ENCODE measurements around the gene MYZAP.

MYZAP gene

DNA sequence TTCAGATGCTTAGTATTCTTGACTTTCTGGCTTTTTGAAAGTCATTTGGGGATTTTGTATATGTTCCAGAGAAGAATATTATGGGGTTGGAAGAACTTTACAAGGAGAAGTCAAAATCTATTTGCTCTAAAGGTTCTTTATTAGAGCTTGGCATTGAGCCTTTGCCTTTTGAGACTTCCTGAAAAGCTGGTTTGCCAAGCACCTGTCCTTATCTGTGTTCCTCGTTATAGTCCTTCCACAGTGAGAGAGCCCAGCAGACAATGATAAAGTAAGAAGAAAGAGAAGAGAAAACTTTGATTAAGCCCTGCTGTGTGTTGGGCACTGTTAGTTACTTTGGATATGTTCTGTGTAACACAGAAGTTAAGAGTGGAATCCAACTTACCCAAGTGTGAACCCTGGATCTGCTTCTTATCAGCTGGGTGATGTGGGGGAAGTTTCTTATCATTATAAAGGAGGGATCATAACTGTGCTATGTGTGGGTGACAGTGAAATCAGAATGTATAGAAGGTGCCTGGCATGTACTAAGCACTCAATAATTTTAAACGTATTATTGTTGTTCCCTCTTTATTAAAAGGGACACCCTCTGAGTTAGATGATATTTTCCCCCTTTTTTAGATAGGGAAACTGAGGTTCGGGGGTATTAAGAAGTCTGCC is 70.5 kb downstream of the MYZAP start:
- FAIRE-seq (no peak), DNase-seq (ENCODE audit: low spot score) (no peak)

DNA sequence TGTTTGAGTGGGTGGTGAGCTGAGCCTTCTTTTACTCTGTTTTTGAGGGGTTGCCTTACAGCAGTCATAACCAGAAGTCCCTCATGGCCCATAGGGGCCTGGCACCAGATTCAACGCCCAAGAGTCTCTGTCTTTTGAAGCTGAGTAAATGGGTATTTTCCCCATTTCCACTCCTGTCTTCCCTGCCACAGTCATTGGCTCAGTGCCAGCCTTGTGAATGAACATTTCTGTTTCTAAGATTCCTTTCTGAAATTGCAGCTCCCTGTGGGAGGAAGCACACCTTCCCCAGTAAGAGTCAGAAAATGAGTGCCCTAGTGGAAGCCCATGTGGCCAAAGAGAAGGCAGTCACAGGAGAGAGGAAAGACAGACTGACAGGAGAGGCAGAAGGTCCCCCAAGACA is 71.1 kb downstream of the MYZAP start:
- DNase-seq (ENCODE audit: low spot score) (no peak), FAIRE-seq (no peak)

- DNase-seq (ENCODE audit: low spot score) (no peak), FAIRE-seq (no peak)
These were observed 71.6 kb downstream of the MYZAP start for GRCh38 chr15:57663262-57663661.

- FAIRE-seq: no peak
- DNase-seq (ENCODE audit: low spot score): no peak
These were observed 73.5 kb downstream of the MYZAP start for GRCh38 chr15:57665194-57665593.

DNA sequence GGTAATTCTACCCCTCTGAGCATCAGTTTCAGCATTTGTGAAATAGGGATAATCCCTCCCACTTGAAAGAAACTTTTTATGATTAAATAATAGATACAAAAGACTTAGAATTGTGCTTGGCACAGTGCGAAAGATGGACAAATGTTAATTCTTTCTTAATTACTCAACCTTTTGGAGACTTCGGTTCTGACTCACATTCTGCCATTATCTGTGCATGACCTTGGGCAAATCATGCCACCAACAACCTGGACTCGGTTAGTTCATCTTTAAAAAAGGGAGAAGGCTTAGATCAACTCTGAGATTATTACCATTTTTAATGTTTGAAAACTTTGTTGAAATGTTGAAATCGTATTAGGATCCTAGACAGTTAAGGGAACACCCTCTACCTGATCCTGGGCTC is 74.2 kb downstream of the MYZAP start:
- FAIRE-seq (no peak), DNase-seq (ENCODE audit: low spot score) (no peak)

GRCh38 chr15:57667171-57667849 is 75.6 kb downstream of the MYZAP start:
- DNase-seq (ENCODE audit: low spot score) (peak; percentile 33), FAIRE-seq (peak; percentile 21)

- no peak for FAIRE-seq
These were observed 76.3 kb downstream of the MYZAP start for GRCh38 chr15:57668016-57668415.

GRCh38 chr15:57671636-57672035 is 79.9 kb downstream of the MYZAP start:
- DNase-seq (ENCODE audit: low spot score) (no peak), FAIRE-seq (no peak)

More at GRCh38 chr15:57668016-57668415, 76.3 kb downstream of the MYZAP start:
- DNase-seq (ENCODE audit: low spot score): no peak

DNA sequence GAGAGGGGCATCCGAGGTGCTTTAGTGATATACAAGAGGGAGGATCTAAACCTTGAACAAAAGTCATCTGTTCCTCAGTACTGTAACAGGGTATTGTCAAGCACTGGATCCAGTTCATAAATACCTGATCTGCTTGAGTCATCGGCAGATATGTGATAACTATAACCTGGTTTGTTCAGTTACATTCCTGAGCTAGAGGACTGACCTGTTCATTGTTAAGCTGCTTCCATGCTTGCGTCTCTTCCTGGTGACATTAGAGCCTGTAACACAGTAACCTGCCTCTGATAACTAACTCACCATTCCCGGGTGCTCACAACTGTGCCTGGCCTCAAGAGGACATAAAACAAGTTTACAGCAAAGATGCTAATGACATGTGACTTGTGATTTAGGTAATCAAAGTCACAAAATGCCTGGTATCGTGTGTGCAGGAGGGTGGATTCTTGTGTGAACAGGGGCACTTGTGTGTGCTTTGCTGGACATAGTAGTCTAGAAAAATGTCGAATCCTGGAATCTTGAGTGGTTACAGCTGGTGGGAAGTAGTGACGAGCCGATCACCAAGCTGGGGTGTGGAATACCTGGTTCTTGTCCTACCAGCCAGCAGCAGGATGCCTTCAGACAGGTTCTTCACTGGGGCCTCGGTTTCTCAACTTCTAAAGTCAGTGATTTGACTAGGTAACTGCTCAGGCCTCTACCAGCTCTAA is 83.9 kb downstream of the MYZAP start:
- FAIRE-seq (no peak), DNase-seq (ENCODE audit: low spot score) (no peak)

DNA sequence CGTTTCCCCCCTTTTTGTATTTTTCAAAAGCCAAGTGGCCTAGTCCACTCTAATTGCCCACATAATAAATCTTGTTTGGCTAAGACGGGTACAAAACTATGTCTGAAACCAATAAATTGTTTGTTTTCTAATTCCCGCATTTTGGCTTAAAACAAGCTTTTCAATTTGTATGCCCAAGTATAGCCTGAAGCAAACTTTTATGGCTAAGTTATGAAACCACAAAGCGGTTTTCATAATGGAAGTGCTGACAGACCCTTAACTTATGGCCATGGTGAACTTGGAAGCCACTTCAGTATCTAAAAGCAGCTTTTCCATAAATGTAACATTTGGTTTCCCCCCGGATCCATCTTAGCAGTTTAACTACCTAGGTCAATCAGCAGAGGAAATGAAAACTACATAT is 84.9 kb downstream of the MYZAP start:
- no peak for FAIRE-seq

DNA sequence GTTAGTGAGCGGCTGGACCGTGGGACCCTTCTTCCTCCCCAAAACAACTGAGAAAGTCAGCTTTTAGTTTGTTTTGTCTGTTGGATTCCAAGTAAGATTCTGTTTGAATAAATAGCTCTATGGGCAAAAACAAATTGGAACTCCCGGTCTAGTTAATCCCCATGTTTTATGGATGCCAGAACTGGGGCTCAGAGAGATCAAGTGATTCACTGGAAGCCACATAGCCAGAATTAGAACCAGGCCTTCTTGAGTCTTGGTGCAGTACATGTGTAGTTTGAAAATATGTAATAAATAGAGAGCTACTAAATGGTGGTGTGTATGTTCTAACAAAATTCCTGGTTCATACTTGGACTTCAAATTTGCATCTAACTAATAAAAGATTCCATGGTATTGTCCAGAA is 85.5 kb downstream of the MYZAP start:
- DNase-seq (ENCODE audit: low spot score) (no peak), FAIRE-seq (no peak)

More for the DNA sequence above, 84.9 kb downstream of the MYZAP start:
- DNase-seq (ENCODE audit: low spot score): no peak

DNA sequence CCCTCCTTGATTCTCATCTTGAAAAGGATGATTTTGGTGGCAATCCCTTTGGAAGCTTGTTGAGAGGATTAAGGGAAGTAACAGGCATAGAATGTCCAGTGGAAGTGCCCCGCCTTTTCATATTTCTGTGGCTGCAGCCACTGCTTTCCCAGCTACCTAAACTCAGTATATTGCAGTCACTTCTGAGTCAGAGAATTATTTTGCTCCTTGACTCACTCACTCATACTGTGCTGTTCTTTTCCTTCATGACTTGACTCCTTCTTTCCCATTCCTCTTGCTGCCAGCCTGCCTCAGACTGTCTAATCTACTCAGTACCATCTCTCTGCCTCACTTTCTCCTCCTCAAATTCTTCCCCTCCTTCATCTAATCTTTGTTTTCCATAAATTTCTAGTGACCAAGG is 88.3 kb downstream of the MYZAP start:
- DNase-seq (ENCODE audit: low spot score) (peak; percentile 62), FAIRE-seq (peak; percentile 22)

GRCh38 chr15:57681011-57681410 is 89.3 kb downstream of the MYZAP start:
- FAIRE-seq: no peak

GRCh38 chr15:57683481-57683880 is 91.8 kb downstream of the MYZAP start:
- no peak for FAIRE-seq

More at GRCh38 chr15:57681011-57681410, 89.3 kb downstream of the MYZAP start:
- no peak for DNase-seq (ENCODE audit: low spot score)

GRCh38 chr15:57684491-57685151 is 92.9 kb downstream of the MYZAP start:
- FAIRE-seq (no peak), DNase-seq (ENCODE audit: low spot score) (no peak)

More at GRCh38 chr15:57683481-57683880, 91.8 kb downstream of the MYZAP start:
- DNase-seq (ENCODE audit: low spot score): no peak

- no peak for FAIRE-seq
- no peak for DNase-seq (ENCODE audit: low spot score)
These were observed 93.8 kb downstream of the MYZAP start for GRCh38 chr15:57685306-57686095.

DNA sequence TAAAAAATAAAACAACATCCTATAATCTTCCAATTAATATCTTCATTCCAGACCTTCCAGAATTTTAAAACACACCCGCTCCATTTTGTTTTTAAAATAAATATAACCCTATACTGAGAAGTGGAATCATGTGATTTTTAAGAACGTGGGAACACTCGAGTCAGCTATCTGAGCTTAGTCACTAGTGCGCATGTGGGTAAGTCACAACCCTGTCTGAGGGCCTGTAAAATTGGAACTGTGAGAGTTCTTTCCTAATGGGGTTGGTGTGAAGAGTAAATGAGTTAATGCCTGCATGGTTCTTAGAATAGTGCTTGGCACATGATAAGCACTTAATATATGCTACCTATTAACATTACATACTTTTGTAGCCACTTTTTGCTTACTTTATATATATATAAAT is 95.0 kb downstream of the MYZAP start:
- DNase-seq (ENCODE audit: low spot score): no peak
- FAIRE-seq: no peak

GRCh38 chr15:57690341-57690966 is 98.8 kb downstream of the MYZAP start:
- no peak for DNase-seq (ENCODE audit: low spot score)
- no peak for FAIRE-seq

GRCh38 chr15:57691082-57691481 is 99.4 kb downstream of the MYZAP start:
- no peak for FAIRE-seq
- DNase-seq (ENCODE audit: low spot score): no peak

- no peak for DNase-seq (ENCODE audit: low spot score)
These were observed 101.0 kb downstream of the MYZAP start for GRCh38 chr15:57692709-57693108.

GRCh38 chr15:57694279-57694678 is 102.6 kb downstream of the MYZAP start:
- no peak for FAIRE-seq
- DNase-seq (ENCODE audit: low spot score): no peak

More at GRCh38 chr15:57692709-57693108, 101.0 kb downstream of the MYZAP start:
- no peak for FAIRE-seq
